Measurements from ENCODE around the gene PISD.

PISD gene

DNA sequence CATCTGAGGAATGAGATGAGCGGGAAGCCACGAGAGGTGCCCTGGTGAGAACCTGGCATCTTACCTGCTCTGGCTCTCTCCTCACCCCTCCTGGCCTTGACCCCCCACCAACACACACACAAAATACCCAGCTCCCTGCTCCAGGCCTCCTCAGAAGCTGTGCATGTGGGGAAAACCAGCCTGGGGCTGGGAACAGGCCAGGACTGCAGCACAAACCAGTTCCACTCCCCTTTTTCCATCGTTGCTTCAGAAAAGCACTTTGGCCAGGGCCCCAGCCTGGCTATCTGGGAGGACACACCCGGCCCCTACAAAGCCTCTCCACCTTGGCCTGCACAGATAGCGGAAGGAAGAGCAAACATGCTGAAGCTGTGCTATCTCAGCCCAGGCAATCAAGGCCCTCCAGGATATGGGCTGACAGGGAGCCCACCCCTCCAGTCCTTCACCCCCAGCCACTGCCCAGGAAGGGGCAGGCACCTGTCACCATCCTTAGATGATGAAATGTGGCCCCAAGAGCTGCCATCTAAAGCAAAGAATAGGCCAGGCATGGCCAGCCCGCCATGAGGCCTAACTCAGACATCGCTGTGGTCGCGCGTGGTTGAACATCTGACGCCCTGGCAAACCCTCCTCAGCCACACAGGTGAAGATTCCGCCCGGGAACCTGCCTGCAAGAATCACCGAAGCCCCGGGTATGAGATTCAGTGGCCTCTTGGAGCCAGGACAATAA is 35.4 kb downstream of the PISD start:
- DNase-seq (ENCODE audit: low read depth in 1 of 2, low spot score in 1 of 2) = no peak

DNA sequence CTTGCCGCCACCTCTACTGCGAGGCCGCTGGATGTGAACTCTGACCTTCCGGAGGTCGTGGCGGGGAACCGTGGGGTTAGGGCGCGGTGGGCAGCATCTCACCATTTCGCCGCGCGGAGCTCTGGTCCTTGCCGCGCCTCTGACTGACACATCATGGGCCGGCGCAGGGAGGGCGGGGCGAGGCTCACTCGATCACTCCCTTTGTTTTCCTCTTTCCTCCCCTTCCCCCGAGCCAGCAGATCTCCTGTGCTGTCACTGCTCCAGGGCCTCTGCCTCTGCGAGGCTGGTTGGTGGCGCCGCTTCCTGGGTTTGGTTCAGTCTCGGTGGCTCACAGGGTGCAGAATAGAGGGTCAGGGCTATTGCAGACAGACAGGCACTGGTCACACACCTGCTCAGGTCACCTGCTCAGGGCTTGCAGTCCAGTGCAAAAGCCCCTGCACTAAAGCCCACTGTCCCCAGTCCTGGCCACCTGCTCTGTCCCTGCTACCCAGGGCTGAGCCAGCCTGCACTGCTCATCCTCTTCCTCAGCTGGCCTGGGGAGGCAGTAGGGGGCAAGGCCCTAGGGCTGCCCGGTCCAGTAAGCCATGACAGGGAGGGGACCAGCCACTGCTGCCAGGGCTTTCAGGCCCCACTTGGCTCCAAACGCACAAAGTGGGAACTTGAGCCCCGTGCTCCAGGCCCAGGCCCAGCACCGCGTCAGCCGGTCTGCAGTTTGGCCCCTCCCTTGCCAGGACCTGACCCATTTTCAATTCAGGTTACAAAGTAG is 36.2 kb downstream of the PISD start:
- DNase-seq (ENCODE audit: low read depth in 1 of 2, low spot score in 1 of 2) = no peak

GRCh38 chr22:31625257-31625640 is 36.8 kb downstream of the PISD start:
- no peak for DNase-seq (ENCODE audit: low read depth in 1 of 2, low spot score in 1 of 2)

- no peak for DNase-seq (ENCODE audit: low read depth in 1 of 2, low spot score in 1 of 2)
Observed at GRCh38 chr22:31623592-31624304, 38.3 kb downstream of the PISD start.

GRCh38 chr22:31622980-31623379 is 39.0 kb downstream of the PISD start:
- no peak for DNase-seq (ENCODE audit: low read depth in 1 of 2, low spot score in 1 of 2)

GRCh38 chr22:31621507-31622124 is 40.4 kb downstream of the PISD start:
- no peak for DNase-seq (ENCODE audit: low read depth in 1 of 2, low spot score in 1 of 2)

DNA sequence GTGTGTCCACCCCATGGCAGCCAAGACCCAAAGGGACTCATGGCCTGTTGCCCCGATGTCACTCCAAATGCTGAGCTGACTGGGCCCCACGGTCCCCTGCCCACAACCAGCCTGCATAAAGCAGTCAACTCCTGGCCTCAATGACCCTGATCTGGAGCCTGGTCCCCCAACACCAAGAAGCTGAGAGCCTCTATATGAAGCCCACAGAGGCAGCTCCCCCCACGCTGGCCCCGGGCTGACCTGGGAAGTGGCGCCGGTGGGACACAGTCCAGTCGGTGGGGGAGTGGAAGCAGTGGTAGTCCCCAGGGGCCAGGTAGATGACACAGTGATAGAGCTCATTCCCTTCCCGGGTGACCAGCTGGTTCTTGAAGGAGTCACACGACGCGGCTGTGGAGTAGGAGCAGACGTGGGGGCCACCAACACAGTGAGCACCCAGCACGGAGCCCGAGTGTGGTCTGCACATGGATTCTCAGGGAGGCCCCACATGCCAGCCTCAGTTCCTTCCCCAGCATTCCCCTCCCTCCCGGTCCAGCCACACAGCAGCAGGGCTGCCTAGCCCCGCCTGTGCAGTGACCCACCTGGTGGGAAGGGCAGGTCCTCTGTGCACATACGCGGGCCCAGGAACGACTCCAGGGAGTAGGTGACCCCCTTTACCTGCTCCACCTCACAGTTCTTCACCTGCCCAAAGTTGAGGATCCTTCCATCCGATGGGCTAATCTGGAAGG is 41.1 kb downstream of the PISD start:
- no peak for DNase-seq (ENCODE audit: low read depth in 1 of 2, low spot score in 1 of 2)

GRCh38 chr22:31619611-31620300 is 42.3 kb downstream of the PISD start:
- no peak for DNase-seq (ENCODE audit: low read depth in 1 of 2, low spot score in 1 of 2)

- DNase-seq (ENCODE audit: low read depth in 1 of 2, low spot score in 1 of 2) = no peak
Observed at GRCh38 chr22:31618471-31619176, 43.4 kb downstream of the PISD start.

DNA sequence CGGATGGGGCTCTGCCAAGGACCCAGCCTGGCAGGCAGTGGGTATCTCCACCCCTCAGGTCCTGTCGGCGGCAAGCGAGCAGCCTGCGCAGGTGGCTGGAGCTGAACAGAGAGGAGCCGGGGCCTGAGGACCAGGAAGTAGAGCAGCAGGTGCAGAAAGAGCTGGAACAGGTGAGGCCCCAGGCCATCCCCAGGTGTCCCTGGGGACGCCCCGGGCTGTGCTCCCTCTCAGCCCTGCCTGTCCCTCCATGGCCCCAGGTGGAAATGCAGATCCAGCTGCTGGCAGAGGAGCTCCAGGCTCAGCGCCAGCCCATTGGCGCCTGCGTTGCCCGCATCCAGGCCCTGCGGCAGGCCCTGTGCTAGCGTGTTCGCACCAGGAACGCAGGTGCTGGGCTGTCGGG is 44.0 kb downstream of the PISD start:
- no peak for DNase-seq (ENCODE audit: low read depth in 1 of 2, low spot score in 1 of 2)

DNA sequence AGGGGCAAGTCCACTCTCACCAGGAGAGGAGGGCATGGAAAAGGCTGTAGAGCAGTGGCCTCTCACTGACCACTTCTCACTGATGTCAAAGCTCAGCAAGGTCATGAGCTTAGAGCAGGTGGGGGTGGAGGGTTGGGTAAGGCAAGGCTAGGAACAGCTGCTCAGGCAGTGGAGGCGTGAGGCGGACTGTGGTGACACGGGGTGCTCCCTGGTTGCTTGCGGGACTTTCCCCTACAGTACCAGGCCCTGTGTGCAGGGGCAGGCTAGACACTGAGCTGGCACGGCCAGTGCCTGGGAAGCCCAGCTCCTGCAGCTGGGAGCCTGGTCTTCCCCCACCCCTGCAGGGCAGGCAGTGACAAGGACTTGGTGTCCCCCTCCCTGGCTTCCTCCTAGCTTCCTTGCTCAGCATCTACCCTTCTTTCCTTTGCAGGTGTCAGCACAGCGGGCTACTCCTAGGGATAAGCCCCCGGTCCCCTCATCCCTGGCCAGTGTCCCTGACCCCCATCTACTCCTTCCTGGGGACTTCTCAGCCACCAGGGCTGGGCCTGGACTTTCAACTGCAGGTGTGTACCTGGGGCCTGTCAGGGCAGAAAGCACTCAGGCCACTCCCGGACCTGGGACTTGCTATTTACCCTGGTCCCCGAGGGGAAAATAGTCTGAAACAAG is 45.6 kb downstream of the PISD start:
- DNase-seq (ENCODE audit: low read depth in 1 of 2, low spot score in 1 of 2) = no peak

DNA sequence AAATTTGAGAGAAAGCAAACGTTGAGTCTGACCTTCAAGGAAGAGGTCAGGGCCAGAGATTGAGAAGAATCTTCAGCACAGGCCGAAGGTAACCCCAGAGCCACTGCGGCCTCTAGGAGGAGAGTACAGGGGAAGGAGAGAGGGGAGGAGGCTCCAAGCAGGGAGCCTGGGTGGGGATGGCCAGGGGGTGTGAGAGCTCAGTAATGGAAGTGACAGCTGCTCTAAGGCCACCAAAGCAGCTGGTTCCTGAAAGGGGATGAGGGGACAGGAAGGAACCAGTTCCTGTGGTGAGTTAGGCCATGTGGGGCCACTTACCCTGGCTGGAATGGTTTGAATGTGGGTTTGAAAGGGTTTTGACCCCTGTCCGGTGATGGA is 46.1 kb downstream of the PISD start:
- DNase-seq (ENCODE audit: low read depth in 1 of 2, low spot score in 1 of 2) = no peak

GRCh38 chr22:31615491-31615860 is 46.5 kb downstream of the PISD start:
- DNase-seq (ENCODE audit: low read depth in 1 of 2, low spot score in 1 of 2) = no peak

- DNase-seq (ENCODE audit: low read depth in 1 of 2, low spot score in 1 of 2) = no peak
Observed at GRCh38 chr22:31614781-31615490, 47.1 kb downstream of the PISD start.

GRCh38 chr22:31613904-31614296 is 48.1 kb downstream of the PISD start:
- no peak for DNase-seq (ENCODE audit: low read depth in 1 of 2, low spot score in 1 of 2)

- no peak for DNase-seq (ENCODE audit: low read depth in 1 of 2, low spot score in 1 of 2)
Observed at GRCh38 chr22:31613286-31613903, 48.6 kb downstream of the PISD start.

DNA sequence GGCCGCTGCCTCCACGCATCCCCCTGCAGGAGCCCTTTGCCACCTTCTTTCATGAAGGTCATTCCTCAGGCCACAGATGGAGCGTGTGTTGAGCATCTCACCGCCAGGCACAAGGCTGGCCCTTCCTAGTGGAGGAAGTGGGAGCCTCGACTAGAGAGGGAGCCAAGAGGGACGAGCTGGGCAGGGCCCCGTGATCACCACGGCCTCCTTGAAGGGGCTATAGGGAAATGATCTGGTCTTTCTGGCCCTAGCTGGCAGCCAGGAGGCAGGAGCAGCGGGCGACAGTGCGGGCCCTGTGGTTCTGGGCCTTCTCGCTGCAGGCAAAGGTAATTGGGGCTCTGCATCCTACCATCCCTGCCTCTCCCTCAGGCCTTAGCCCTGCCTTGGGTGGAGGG is 49.1 kb downstream of the PISD start:
- no peak for DNase-seq (ENCODE audit: low read depth in 1 of 2, low spot score in 1 of 2)

- DNase-seq (ENCODE audit: low read depth in 1 of 2, low spot score in 1 of 2) = no peak
Observed at GRCh38 chr22:31611061-31611760, 50.8 kb downstream of the PISD start.

All from stimulated activated CD4-positive, alpha-beta T cell treated with anti-CD3 and anti-CD28 coated beads, Interleukin-15, amount 100 ng/mL, for 1 hour (primary cell).